VCaP (cell line): ENCODE data around the gene TAPBPL.

Experiments used
- H3K27ac ChIP-seq: fragments of 450-650 bp; 2 replicates; pipeline ENCODE4 v1.5.1; 2017
- CTCF ChIP-seq: fragments of 450-650 bp; conservative IDR thresholded peaks from 2 replicates; pipeline ENCODE4 v1.5.1; 2017; ENCODE audit warnings: mild to moderate bottlenecking, moderate library complexity

Gene TAPBPL

GRCh38 chr12:6460751-6461371, 9.0 kb downstream of the TAPBPL start:
- no peak for TF ChIP-seq CTCF
- H3K27ac ChIP-seq, result no peak overlapping the region

GRCh38 chr12:6461401-6462233, 9.8 kb downstream of the TAPBPL start:
- TF ChIP-seq CTCF, result no peak
- H3K27ac ChIP-seq, result no peak overlapping the region

- no peak for TF ChIP-seq CTCF
These were observed 10.6 kb downstream of the TAPBPL start for GRCh38 chr12:6462234-6462995.

GRCh38 chr12:6463216-6463615, 11.4 kb downstream of the TAPBPL start:
- no peak for TF ChIP-seq CTCF
- no peak overlapping the region for H3K27ac ChIP-seq

More at GRCh38 chr12:6462234-6462995, 10.6 kb downstream of the TAPBPL start:
- H3K27ac ChIP-seq, result no peak overlapping the region

- no peak for TF ChIP-seq CTCF
- no peak overlapping the region for H3K27ac ChIP-seq
These were observed 12.0 kb downstream of the TAPBPL start for GRCh38 chr12:6463858-6464257.

- H3K27ac ChIP-seq, result no peak overlapping the region
- no peak for TF ChIP-seq CTCF
These were observed 12.7 kb downstream of the TAPBPL start for GRCh38 chr12:6464531-6464930.
